RWPE1 (cell line): ENCODE results near the gene RAB7B.

Source experiments
- CTCF ChIA-PET: fragments of 350-600 bp; sonication (Branson Sonifier 250); formaldehyde crosslinking; extraction: SDS; loops from one replicate; lab custom pipeline; 2021; lab: Yijun Ruan, JAX
- POLR2A ChIA-PET: fragments of 400-600 bp; formaldehyde crosslinking; extraction: SDS; loops from one replicate; lab custom pipeline; 2020; ENCODE audit warnings: antibody characterized with exemption; ENCODE audit not compliant: low non-redundant PET; lab: Yijun Ruan, JAX
- DNase-seq: peaks from one replicate; pipeline ENCODE4 v3.0.0; 2012; ENCODE audit warnings: low spot score
- H3K27ac ChIP-seq: fragments of 450-650 bp; 2 replicates; pipeline ENCODE4 v1.5.1; 2017
- TF ChIP-seq, protein P1 (sequence below): fragments of 450-650 bp; conservative IDR thresholded peaks from 2 replicates; pipeline ENCODE4 v1.5.1; 2017; ENCODE audit warnings: low read depth, mild to moderate bottlenecking

RAB7B gene

GRCh38 chr1:205930799-205931281, 72.4 kb downstream of the RAB7B start:
- no peak overlapping the region for H3K27ac ChIP-seq
- DNase-seq: no peak
- POLR2A ChIA-PET: no interaction called here
- CTCF ChIA-PET: interaction anchor here (1.8 to 3.7 kb wide), 2 partner anchors 12 to 46 kb away, joined by 11 to 24 read pairs; no protein-coding TSS in a partner anchor
- TF ChIP-seq, protein P1, sequence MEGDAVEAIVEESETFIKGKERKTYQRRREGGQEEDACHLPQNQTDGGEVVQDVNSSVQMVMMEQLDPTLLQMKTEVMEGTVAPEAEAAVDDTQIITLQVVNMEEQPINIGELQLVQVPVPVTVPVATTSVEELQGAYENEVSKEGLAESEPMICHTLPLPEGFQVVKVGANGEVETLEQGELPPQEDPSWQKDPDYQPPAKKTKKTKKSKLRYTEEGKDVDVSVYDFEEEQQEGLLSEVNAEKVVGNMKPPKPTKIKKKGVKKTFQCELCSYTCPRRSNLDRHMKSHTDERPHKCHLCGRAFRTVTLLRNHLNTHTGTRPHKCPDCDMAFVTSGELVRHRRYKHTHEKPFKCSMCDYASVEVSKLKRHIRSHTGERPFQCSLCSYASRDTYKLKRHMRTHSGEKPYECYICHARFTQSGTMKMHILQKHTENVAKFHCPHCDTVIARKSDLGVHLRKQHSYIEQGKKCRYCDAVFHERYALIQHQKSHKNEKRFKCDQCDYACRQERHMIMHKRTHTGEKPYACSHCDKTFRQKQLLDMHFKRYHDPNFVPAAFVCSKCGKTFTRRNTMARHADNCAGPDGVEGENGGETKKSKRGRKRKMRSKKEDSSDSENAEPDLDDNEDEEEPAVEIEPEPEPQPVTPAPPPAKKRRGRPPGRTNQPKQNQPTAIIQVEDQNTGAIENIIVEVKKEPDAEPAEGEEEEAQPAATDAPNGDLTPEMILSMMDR: no peak

DNA sequence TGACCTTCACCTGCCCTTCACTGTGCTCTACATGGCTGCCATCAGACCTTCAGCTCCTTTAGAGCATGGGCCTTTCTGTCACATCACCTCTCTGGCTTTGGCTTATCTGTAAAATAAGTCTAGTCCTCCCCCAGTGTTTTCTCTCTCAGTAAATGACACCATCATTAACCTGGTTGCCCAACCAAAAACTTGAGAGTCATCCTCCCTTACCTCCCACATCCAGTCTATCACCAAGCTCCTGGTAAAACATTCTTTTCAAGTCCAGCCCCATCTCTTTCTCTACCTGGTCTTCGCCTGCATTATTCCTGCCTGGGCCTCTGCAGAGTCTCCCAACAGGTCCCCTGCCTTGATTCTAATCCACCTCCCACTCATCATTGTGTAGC, 73.0 kb downstream of the RAB7B start:
- TF ChIP-seq, protein P1: no peak
- ChIA-PET CTCF (interaction anchor here (0.5 to 3.7 kb wide), 6 partner anchors 12 to 868 kb away, joined by 3 to 24 read pairs (median 4); no protein-coding TSS in a partner anchor), POLR2A (no interaction called here)
- no peak for DNase-seq
- no peak overlapping the region for H3K27ac ChIP-seq

GRCh38 chr1:205929496-205930194, 73.5 kb downstream of the RAB7B start:
- POLR2A ChIA-PET: no interaction called here
- no peak overlapping the region for H3K27ac ChIP-seq
- no peak for DNase-seq
- CTCF ChIA-PET: interaction anchor here (0.5 to 3.7 kb wide), 7 partner anchors 9 to 868 kb away, joined by 3 to 24 read pairs (median 3); no protein-coding TSS in a partner anchor
- TF ChIP-seq, protein P1: no peak

GRCh38 chr1:205928317-205928716, 74.9 kb downstream of the RAB7B start:
- TF ChIP-seq, protein P1: no peak
- CTCF ChIA-PET: interaction anchor here (1.5 kb wide), 1 partner anchor 49 kb away, joined by 8 read pairs; no protein-coding TSS in a partner anchor
- POLR2A ChIA-PET: no interaction called here
- DNase-seq: no peak
- no peak overlapping the region for H3K27ac ChIP-seq

GRCh38 chr1:205927676-205928075, 75.5 kb downstream of the RAB7B start:
- ChIA-PET POLR2A (no interaction called here), CTCF (interaction anchor here (0.9 to 1.5 kb wide), 2 partner anchors 9 to 49 kb away, joined by 3 to 8 read pairs; no protein-coding TSS in a partner anchor)
- TF ChIP-seq, protein P1: no peak
- DNase-seq: no peak
- no peak overlapping the region for H3K27ac ChIP-seq

- POLR2A ChIA-PET: no interaction called here
Measured at GRCh38 chr1:205927247-205927646, 75.9 kb downstream of the RAB7B start.

More at GRCh38 chr1:205927247-205927646, 75.9 kb downstream of the RAB7B start:
- no peak for DNase-seq
- H3K27ac ChIP-seq: no peak overlapping the region
- CTCF ChIA-PET: interaction anchor here (0.9 to 1.5 kb wide), 2 partner anchors 9 to 50 kb away, joined by 3 to 8 read pairs; no protein-coding TSS in a partner anchor
- TF ChIP-seq, protein P1: no peak
